Progenitor cell of endocrine pancreas (in vitro differentiated cells): ENCODE measurements around the gene CRLF3. TPM values are rescaled to one million over a fixed set of nuclear protein-coding genes. Genes with fewer than 3 reads are reported as not detected.

Experiments
- DNase-seq: peaks from one replicate; pipeline ENCODE4 v3.0.0; 2021; ENCODE audit warnings: low spot score; ENCODE audit not compliant: unreplicated experiment
- H3K27ac Mint-ChIP-seq: 2 replicates; pipeline ENCODE4 v1.8.0; 2021; ENCODE audit warnings: mild to moderate bottlenecking, moderate library complexity, mixed read lengths
- H3K27me3 Mint-ChIP-seq: 2 replicates; pipeline ENCODE4 v1.8.0; 2021; ENCODE audit warnings: mixed read lengths
- H3K36me3 Mint-ChIP-seq: 2 replicates; pipeline ENCODE4 v1.8.0; 2022; ENCODE audit warnings: mixed read lengths; ENCODE audit not compliant: insufficient read depth
- H3K4me1 Mint-ChIP-seq: 2 replicates; pipeline ENCODE4 v1.8.0; 2021; ENCODE audit warnings: low read depth, mixed read lengths
- H3K4me3 Mint-ChIP-seq: 2 replicates; pipeline ENCODE4 v1.8.0; 2021; ENCODE audit warnings: low read depth, mild to moderate bottlenecking, moderate library complexity, mixed read lengths
- H3K9me3 Mint-ChIP-seq: 2 replicates; pipeline ENCODE4 v1.8.0; 2021; ENCODE audit warnings: low read depth, mixed read lengths
- total RNA-seq: library from RNA; stranded (reverse); gene quantifications from 2 replicates; pipeline ENCODE4 v1.2.1, GENCODE V29; 2021
- TF ChIP-seq, protein P1 (sequence below): fragments of 200-600 bp; sonication (generic); IDR thresholded peaks from one replicate; pipeline ENCODE4 v1.5.0; 2021; ENCODE audit warnings: antibody characterized with exemption, mild to moderate bottlenecking; ENCODE audit not compliant: unreplicated experiment

CRLF3 gene
- total RNA-seq, 1 donor from 2014 or later, result 11.3 TPM

DNA sequence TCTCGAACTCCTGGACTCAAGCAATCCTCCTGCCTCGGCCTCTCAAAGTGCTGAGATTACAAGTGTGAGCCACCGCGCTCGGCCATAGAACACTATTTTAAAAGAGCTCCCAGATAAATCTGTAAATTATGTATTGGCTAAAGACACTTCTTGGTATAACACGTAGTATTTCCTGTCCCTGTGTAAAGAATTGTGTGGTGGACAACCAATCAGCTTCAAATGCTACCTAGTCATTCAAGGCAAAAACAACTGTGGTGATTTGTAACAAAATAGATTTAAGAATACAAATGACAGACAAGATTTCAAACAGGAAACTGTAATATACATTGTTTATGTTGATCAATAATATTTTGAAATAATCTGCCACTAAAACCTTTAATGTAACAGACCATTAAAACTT lies 14.6 kb downstream of the CRLF3 start:
- Mint-ChIP-seq H3K36me3 (no peaks in the 10 kb centered on the region), H3K27me3 (no peaks in the 10 kb centered on the region), H3K4me3 (no peak overlapping the region), H3K4me1 (no peaks in the 10 kb centered on the region), H3K27ac (no peak overlapping the region), H3K9me3 (no peaks in the 10 kb centered on the region)
- TF ChIP-seq, protein P1, sequence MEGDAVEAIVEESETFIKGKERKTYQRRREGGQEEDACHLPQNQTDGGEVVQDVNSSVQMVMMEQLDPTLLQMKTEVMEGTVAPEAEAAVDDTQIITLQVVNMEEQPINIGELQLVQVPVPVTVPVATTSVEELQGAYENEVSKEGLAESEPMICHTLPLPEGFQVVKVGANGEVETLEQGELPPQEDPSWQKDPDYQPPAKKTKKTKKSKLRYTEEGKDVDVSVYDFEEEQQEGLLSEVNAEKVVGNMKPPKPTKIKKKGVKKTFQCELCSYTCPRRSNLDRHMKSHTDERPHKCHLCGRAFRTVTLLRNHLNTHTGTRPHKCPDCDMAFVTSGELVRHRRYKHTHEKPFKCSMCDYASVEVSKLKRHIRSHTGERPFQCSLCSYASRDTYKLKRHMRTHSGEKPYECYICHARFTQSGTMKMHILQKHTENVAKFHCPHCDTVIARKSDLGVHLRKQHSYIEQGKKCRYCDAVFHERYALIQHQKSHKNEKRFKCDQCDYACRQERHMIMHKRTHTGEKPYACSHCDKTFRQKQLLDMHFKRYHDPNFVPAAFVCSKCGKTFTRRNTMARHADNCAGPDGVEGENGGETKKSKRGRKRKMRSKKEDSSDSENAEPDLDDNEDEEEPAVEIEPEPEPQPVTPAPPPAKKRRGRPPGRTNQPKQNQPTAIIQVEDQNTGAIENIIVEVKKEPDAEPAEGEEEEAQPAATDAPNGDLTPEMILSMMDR, result no peak
- no peak for DNase-seq

DNA sequence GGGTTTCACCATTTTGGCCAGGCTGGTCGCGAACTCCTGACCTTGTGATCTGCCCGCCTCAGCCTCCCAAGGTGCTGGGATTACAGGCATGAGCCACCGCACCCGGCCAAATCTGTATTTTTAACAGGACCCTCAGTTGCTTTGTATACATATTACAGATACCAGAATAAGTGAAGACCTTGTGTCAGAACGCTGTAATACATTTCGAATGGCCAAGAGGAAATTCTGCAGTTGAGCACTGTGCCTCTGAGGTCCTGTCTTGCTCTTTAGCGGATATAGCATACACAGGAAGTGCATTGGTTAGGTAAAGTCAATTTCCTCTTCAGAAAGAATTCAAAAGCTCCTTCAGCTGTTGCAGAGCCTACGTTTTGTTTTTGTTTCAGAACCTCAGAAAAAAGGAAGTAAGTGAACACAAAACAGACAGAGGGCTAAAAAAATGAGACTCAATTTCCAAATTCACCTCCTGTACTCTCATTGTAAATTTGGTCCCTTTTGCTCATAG lies 15.7 kb downstream of the CRLF3 start:
- no peaks in the 10 kb centered on the region for H3K4me1 Mint-ChIP-seq
- H3K9me3 Mint-ChIP-seq, result no peaks in the 10 kb centered on the region
- no peak overlapping the region for H3K27ac Mint-ChIP-seq
- DNase-seq, result no peak
- H3K4me3 Mint-ChIP-seq, result no peak overlapping the region
- no peaks in the 10 kb centered on the region for H3K27me3 Mint-ChIP-seq
- TF ChIP-seq, protein P1, result no peak
- peaks cover 4% of the 10 kb centered on the region for H3K36me3 Mint-ChIP-seq

DNA sequence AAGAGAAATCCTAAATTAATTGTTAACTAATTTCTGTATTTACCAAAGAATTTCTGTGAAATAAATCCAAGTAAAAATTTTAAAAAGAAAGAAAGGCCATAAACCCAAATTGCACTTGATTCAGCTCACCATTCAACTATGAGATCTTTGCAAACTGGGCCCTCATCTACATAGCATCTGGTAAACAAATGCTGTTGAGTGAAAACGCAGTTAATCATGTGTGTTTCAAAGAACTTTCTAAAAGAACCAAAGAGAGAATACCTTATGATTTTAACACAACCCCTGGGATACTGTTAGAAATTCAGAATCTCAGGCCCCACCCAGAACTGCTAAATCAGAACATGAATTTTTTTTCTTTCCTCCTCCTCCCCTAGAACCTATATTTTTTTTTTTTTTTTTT lies 16.6 kb downstream of the CRLF3 start:
- no peaks in the 10 kb centered on the region for H3K27me3 Mint-ChIP-seq
- no peaks in the 10 kb centered on the region for H3K4me1 Mint-ChIP-seq
- peaks cover 11% of the 10 kb centered on the region for H3K36me3 Mint-ChIP-seq
- H3K9me3 Mint-ChIP-seq, result no peaks in the 10 kb centered on the region
- no peak for DNase-seq
- TF ChIP-seq, protein P1, result no peak
- no peak overlapping the region for H3K27ac Mint-ChIP-seq
- H3K4me3 Mint-ChIP-seq, result no peak overlapping the region

DNA sequence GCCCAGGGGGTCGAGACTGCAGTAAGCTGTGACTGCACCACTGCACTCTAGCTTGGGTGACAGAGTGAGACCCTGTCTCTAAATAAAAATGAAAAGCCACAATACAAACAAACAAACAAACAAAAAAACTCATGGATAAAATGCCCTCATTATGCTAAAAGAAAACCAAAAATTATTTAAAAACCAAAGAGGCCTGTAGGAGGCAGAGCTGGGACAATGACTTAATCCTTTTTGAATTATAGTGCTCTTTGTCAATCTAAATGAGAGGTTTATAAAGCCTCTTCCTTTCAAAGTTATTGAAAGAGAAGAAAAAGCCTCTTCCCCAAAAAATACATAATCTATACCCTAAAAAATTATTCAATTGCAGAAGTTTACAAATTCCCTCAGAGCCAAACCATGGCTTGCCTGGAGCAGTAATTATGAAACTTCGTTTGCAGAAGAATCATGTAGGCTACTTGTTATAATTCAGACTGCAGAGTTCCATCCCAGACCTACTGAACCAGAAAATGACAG lies 18.5 kb downstream of the CRLF3 start:
- no peak overlapping the region for H3K27ac Mint-ChIP-seq
- no peak for DNase-seq
- no peak overlapping the region for H3K4me3 Mint-ChIP-seq
- TF ChIP-seq, protein P1, result no peak
- no peaks in the 10 kb centered on the region for H3K27me3 Mint-ChIP-seq
- H3K36me3 Mint-ChIP-seq, result peaks cover 19% of the 10 kb centered on the region
- H3K9me3 Mint-ChIP-seq, result no peaks in the 10 kb centered on the region
- no peaks in the 10 kb centered on the region for H3K4me1 Mint-ChIP-seq

DNA sequence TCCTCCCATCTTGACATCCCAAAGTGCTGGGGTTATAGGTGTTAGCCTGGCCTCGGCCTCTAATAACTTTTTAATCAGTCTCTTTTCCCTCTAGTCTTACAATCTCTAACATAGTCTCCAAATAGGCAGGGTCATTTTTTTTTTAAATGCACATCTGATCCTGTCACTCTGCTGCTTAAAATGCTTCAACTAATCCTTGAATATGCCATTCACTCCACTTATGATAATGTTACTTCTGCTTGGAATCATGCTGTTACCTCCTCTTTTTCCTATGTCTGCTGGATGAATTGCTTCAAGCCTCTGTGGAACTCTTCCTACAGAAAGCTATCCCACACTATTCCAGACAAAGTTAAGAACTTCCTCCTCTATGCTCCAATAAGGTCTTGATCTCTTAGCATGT lies 22.8 kb downstream of the CRLF3 start:
- TF ChIP-seq, protein P1, result no peak

More for the DNA sequence above, 22.8 kb downstream of the CRLF3 start:
- Mint-ChIP-seq H3K4me1 (no peaks in the 10 kb centered on the region), H3K27me3 (no peaks in the 10 kb centered on the region), H3K9me3 (no peaks in the 10 kb centered on the region), H3K4me3 (no peak overlapping the region), H3K27ac (no peak overlapping the region), H3K36me3 (peaks cover 29% of the 10 kb centered on the region)
- no peak for DNase-seq
